ENCODE measurements around the gene TERC.
"Not testable (repeated sequence)": the region's sequence is repeated elsewhere in the genome, so short reads cannot be mapped to it uniquely, and the experiment has no call there.

TERC gene

GRCh38 chr3:169771497-169772304 is 6.8 kb upstream of the TERC start:
- peak; percentile 50 for DNase-seq

- peak; percentile 52 for DNase-seq
These were observed 4.7 kb upstream of the TERC start, which contains the start of gene ACTRT3 for GRCh38 chr3:169769287-169770181. Gene ACTRT3, minus strand, starts transcription at chr3:169769561. Its CDS starts 41 bp downstream, at chr3:169769520.

GRCh38 chr3:169764312-169764881 is 463 bp downstream of the TERC start:
- peak; percentile 65 for DNase-seq

- DNase-seq: no peak
These were observed 4.4 kb downstream of the TERC start for GRCh38 chr3:169760479-169760878.

GRCh38 chr3:169759256-169759655 is 5.6 kb downstream of the TERC start:
- DNase-seq: no peak

GRCh38 chr3:169758359-169758994 is 6.4 kb downstream of the TERC start:
- no peak for DNase-seq

GRCh38 chr3:169755488-169755887 is 9.4 kb downstream of the TERC start:
- DNase-seq: no peak

GRCh38 chr3:169754711-169755110 is 10.1 kb downstream of the TERC start:
- DNase-seq: no peak

- DNase-seq: no peak
These were observed 13.0 kb downstream of the TERC start for GRCh38 chr3:169751875-169752274.

GRCh38 chr3:169750665-169751064 is 14.2 kb downstream of the TERC start:
- DNase-seq: no peak

- DNase-seq: no peak
These were observed 16.2 kb downstream of the TERC start for GRCh38 chr3:169748670-169749069.

- no peak for DNase-seq
These were observed 17.9 kb downstream of the TERC start for GRCh38 chr3:169746924-169747323.

- DNase-seq: no peak
These were observed 20.4 kb downstream of the TERC start for GRCh38 chr3:169744366-169745054.

- DNase-seq: no peak
These were observed 25.8 kb downstream of the TERC start for GRCh38 chr3:169739067-169739466.

- DNase-seq: not testable (repeated sequence)
These were observed 33.0 kb downstream of the TERC start for GRCh38 chr3:169731857-169732256.

- no peak for DNase-seq
These were observed 42.1 kb downstream of the TERC start for GRCh38 chr3:169722724-169723123.

- DNase-seq: not testable (repeated sequence)
These were observed 46.4 kb downstream of the TERC start for GRCh38 chr3:169718415-169718814.
